GM12872 (cell line): ENCODE data around the gene GNG14.

ENCODE experiments used
- CTCF ChIP-seq: IDR thresholded peaks from 3 replicates; pipeline ENCODE4 v1.5.1; 2011; ENCODE audit warnings: low read depth, mild to moderate bottlenecking, low read length, moderate library complexity; ENCODE audit not compliant: insufficient read depth

GNG14 gene

GRCh38 chr19:12680034-12680433, 7.8 kb upstream of the GNG14 start:
- TF ChIP-seq CTCF, result no peak

- TF ChIP-seq CTCF, result no peak
Observed at GRCh38 chr19:12681074-12681987, 6.5 kb upstream of the GNG14 start, which contains the start of gene DHPS. Gene DHPS, minus strand, starts transcription at chr19:12681880. Its CDS starts 114 bp downstream, at chr19:12681766.

- no peak for TF ChIP-seq CTCF
Observed at GRCh38 chr19:12685831-12686230, 2.0 kb upstream of the GNG14 start.

- no peak for TF ChIP-seq CTCF
Observed at GRCh38 chr19:12689012-12689411, 1.2 kb downstream of the GNG14 start.

GRCh38 chr19:12689581-12690216, 1.9 kb downstream of the GNG14 start:
- TF ChIP-seq CTCF, result no peak

- no peak for TF ChIP-seq CTCF
Observed at GRCh38 chr19:12692960-12693359, 5.2 kb downstream of the GNG14 start.

- TF ChIP-seq CTCF, result no peak
Observed at GRCh38 chr19:12694641-12695040, 6.8 kb downstream of the GNG14 start.
